GM20431 (cell line): ENCODE data around the gene CCNT2.

ENCODE experiments used
- in situ Hi-C: fragments of 300-500 bp; cut with MseI, MboI; formaldehyde crosslinking; loops from one replicate; pipeline ENCODE4 v1.15.0; 2020; ENCODE audit warnings: low sequenced_read_pairs; ENCODE audit not compliant: unreplicated experiment

CCNT2 gene

DNA sequence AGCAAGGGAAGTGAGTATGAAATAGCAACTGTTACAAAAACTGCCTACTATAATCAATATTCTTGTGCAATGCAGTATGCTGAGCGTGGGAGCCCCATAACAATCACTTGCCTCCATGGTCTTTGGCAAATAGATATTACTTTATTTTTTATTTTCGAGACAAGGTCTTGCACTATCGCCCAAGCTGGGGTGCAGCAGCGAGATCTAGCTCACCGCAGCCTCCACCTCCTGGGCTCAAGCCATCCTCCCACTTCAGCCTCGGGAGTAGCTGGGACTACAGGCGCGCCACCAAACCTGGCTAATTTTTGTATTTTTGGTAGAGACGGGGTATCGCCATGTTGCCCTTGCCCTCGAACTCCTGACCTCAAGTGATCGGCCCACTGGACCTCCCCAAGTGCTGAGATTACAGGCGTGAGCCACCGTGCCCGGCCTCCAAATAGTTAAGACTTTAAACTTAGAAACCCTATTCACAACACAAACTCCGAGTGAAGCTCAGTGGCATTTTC is 1.2 kb upstream of the CCNT2 start:
- in situ Hi-C loops, result no loop called here

GRCh38 chr2:134917888-134918525 is 615 bp upstream of the CCNT2 start:
- in situ Hi-C loops, result no loop called here

DNA sequence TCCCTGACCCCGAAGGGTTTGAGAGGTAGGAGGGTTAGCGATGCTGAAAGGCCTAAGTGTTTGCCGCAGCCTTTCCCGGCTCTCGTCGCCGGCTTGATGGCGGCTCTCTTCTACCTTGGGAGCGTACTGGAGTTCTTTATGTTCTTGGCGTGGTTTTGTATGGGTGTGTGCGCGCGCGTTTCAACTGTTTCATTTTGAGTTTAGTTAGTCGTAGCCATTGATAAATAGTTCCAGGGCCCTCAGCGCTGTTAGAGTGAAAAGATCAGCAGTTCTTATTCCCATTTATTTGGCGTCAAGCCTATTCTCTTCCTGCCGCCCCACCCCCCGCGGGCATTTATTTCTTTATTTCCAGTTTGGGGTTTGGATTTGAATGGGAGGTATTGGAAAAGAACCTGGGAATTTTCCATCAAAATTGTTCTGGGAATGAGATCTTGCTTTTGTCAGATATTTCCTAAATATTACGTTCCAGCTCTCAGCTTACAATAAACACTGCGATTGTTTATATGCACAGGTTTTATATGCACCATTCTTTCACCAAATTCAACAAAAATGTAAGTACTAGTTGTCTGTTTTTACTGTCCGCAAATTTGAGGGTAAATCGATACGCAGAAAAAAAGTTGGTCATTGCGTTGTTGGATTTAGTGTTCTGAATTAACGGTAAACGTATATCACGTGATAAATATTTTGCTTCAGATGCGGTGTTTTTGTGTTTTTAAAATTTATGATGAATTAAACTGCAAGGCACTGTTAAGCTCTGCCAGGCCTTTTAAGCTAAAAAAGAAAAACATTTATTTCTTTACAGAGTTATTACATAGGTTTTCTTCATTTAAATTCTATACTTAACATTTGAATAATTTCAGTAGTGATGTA is 954 bp downstream of the CCNT2 start:
- in situ Hi-C loops, result no loop called here

GRCh38 chr2:134924912-134925311 is 6.3 kb downstream of the CCNT2 start:
- in situ Hi-C loops, result no loop called here

- in situ Hi-C loops, result no loop called here
These were observed 7.8 kb downstream of the CCNT2 start for GRCh38 chr2:134926231-134926931.

DNA sequence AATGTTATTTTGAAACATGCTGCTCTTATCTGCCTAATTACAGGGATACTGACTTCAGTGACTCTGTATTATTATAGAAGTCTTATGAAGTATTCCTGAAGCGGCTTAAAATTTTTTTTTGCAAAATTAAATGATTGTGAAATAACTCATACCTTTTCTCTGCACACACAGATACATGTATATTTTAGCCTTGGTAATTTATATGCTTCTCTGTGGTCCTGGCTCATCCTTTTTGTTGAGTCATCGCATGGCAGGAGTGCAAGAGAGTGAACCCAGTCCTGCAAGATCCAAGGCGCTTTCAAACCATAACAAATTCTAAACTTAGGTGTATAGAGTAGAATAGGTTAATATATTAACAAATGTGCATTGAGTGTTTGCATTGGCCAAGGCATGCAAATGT is 8.6 kb downstream of the CCNT2 start:
- in situ Hi-C loops, result no loop called here

DNA sequence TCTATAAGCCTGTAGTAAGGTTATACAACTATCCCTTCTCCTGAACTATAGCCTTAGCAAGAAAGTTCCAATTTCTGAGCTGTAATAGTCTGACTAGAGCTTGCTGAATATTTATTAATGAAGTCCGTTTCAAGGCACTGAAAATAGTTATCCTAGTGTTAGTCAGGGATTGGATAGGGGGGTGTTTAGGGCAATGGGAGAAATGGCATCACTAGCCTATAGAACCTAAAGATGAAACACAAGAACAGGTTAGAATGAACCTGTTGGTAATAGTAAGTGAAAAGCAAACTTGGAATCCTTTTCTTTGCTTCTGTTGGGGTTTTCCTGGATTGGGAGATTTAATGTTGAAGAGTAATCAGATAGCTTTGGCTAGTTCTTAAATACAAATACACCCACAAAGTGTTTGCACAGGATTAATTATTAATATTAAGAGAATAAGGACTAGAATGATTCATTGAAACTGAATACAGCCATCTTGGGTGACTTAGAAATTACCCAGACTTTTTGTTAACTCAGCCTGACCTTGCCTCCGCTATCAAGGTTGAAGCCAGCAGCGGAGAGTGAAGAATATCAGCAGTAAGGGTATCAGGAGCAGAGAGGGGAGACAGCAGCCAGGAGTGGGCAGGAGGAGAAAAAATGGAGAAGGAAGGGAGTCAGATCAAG is 14.4 kb downstream of the CCNT2 start:
- in situ Hi-C loops, result no loop called here

- in situ Hi-C loops, result no loop called here
These were observed 15.1 kb downstream of the CCNT2 start for GRCh38 chr2:134933732-134934131.

GRCh38 chr2:134934150-134934549 is 15.5 kb downstream of the CCNT2 start:
- in situ Hi-C loops, result no loop called here

- in situ Hi-C loops, result no loop called here
These were observed 16.0 kb downstream of the CCNT2 start for GRCh38 chr2:134934641-134935040.

DNA sequence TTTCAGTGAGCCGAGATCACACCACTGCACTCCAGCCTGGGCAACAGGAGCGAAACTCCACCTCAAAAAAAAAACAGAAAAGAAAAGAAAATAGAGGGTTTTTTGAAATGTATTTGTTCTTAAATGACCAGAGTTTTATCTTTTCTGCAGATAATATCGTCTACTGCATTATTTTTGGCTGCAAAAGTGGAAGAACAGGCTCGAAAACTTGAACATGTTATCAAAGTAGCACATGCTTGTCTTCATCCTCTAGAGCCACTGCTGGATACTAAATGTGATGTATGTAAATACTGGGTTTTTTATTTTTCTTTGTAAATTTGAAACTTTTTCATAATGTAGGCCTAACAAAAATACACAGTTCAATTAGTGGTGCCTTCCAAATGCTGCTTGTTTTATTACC is 18.1 kb downstream of the CCNT2 start:
- in situ Hi-C loops, result no loop called here

DNA sequence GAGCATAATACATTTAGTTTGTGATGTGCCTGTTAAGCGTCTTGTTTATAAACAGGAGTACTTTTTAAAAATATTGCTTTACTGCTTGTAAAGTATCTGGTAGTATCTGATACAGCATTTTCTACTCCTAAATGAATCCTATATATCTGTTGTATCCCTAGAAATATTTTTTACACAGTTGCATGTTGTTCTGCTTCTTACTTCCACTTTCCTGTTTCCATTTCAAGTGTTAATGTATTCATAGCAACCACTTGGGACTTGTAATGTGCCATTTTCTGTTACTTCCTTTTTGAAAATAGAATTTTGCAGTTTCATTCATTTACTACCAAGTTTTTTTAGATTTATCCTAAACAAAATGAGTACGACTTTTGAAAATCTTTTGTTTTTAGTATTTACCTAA is 24.9 kb downstream of the CCNT2 start:
- in situ Hi-C loops, result no loop called here

DNA sequence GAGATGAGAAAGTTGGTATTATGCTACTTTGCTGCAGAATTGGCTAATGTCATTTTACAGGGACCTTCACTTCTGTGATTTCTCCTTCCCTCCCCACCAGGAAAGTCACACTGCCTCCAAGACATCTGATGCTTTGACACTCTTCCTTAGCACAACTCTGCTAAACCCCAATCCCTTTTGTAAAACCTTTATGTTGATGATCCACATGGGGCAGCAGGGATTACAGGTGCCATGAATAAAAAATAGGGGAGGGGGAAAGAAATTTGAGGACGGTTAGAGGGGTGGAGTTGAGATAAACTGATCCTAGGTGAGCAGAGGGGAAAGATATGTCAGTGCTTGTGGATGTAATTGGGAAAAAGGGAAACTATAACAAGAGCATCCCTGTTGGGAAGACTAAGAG is 26.4 kb downstream of the CCNT2 start:
- in situ Hi-C loops, result no loop called here

GRCh38 chr2:134946073-134946472 is 27.5 kb downstream of the CCNT2 start:
- in situ Hi-C loops, result no loop called here

DNA sequence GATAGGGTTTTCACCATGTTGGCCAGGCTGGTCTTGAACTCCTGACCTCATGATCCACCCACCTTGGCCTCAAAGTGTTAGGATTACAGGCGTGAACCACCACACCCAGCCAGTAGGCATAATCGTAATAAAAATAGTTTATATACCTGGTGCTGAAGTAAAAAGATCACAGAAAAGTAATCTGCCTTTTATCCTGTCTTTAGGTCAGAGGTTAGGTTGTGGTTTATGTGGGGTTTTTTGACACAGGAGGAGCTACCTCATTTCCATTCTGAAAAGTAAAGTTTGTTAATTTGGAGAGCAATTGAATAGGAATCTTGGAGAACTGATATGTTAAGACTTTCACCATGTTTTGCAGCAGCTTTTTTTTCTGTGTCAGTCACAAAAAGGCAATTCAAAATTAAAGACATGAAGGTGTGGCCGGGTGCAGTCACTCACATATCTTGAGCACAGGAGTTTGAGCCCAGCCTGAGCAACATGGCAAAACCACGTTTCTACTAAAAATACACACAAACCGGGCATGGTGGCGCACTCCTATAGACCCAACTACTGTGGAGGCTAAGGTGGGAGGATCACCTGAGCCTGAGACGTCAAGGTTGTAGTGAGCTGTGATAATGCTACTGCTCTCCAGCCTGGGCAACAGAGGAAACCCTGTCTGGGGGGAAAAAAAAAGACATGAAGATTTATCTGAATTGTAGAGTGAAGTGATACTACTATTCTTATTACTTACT is 31.5 kb downstream of the CCNT2 start:
- in situ Hi-C loops, result no loop called here

DNA sequence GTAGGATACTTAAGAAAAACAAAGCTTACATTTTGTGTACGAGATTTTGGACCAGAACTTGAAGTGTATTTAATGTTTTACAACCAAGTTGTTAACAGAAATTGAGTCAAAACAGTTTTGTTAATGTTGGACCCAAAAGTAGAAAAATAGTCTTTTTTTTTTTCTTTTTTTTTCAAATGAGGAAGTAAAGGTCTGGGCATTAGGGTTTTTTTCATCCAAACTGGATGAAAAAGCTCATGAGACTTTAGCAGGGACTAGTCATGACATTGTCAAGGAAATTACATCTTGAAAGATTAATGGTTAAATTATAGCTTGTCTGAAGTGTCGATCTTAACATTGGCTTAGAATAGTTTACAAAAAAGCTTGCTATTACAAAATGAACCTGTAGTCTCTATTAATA is 32.3 kb downstream of the CCNT2 start:
- in situ Hi-C loops, result no loop called here

DNA sequence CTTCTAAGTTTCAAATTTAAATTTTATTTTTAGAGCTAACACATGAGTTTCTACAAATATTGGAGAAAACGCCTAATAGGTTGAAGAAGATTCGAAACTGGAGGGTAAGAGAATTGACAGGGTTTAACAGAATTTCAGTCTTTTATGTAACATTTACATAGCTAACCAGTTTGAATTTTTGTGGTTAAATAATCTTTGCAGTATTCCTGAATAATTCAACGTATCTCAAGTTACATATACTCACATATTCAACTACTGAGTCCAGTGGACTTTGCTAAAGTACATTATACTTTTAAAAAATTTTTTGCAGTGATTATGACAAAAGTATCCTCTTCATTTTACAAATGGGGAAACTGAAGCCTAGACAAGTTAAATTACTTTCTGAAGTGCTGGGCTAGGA is 34.0 kb downstream of the CCNT2 start:
- in situ Hi-C loops, result no loop called here

DNA sequence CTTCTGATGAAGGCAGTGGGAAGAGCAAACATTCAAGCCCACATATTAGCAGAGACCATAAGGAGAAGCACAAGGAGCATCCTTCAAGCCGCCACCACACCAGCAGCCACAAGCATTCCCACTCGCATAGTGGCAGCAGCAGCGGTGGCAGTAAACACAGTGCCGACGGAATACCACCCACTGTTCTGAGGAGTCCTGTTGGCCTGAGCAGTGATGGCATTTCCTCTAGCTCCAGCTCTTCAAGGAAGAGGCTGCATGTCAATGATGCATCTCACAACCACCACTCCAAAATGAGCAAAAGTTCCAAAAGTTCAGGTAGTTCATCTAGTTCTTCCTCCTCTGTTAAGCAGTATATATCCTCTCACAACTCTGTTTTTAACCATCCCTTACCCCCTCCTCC is 35.4 kb downstream of the CCNT2 start:
- in situ Hi-C loops, result no loop called here

- in situ Hi-C loops, result no loop called here
These were observed 37.1 kb downstream of the CCNT2 start for GRCh38 chr2:134955744-134956143.

DNA sequence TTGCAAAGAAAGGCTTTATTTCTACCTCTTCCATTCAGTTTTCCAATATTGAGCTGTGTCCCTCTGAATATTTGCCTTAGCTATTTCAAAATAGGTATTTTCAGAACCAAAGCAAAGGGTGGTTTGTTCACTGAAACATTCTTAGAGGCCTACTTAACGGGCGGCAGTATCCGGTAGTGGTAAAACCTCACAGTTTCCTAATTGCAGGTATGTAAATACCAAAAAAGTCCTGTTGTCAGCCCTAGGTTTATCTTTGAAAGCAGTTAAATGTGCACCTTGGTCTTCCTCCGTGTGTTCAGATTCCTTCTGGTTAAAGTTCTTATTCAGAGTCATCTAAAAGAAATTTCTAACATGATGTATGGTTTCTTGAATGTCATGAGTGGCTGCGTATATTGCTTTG is 38.9 kb downstream of the CCNT2 start:
- in situ Hi-C loops, result no loop called here
